ENCODE measurements around the gene GABBR1.

GABBR1 gene

DNA sequence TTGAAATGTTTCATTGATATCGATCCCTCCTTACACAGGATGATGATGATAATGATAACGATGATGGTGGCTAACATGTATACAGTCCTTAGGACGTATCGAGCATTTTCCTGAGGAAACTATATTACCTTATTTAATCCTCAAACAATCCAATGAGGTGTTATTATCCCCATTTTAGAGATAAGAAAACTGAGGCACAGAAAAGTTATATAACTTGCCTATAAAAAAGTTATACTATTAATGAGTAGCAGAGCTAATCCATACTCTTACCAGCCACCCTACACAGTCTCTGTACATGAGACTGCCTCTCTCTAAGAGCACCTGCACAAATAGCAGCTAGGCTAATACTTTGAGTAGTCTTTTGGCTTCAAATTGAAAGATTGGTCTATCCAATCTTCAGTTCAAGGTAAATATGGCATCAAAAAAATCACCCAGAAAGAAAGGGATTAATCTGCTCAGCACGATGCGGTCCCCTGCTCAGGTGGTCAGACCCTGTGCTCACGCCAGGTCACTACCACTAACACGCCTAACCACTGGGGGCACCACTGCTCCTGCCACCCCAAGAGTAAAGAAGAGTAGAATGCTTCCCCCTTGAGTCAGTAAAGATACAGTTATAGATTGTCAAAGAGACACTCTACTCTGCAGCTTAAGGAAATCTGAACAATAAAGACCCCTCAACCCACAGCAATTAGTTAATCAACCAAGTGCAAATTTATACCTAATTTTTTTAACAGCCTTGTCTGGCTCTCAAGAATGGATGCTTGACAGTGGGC is 15.0 kb downstream of the GABBR1 start:
- no peak for ATAC-seq

DNA sequence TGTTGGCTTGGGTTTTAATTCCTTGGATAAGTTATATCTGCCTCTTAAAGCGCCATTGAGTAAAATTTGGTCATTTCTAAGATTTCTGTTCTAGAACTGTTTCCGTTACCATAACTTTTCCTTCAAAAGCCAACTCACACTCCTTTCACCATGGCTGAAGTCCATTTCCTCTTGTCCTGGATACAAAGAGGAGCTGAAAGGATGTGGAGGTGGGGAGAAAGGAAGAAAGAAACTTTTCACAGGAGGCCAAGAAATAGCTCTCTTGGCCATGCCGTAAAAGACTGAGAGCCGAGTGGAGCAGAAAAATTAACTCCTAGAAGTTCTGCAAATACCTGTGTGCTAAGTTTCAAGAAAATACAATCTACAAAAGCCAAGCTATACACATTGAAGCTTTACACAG is 21.6 kb downstream of the GABBR1 start:
- ATAC-seq, result no peak

DNA sequence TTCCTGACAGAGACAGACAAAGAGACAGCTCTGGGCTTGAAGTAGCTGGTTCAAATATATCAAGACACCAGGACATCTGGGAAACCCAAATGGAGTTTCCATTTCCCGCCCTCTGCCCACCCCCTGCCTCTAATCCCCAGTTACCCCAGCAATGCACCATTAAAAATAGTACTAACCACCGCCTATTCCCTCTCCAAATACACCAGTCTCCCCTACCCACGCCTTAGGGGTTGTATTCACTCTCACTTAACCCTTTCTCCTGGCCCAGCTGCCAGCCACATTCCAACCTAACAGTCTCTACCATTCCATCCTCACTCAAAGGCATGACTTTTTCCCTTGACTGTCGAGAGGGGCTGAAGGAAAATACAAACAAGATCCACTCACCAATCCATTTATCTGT is 22.4 kb downstream of the GABBR1 start:
- no peak for ATAC-seq

DNA sequence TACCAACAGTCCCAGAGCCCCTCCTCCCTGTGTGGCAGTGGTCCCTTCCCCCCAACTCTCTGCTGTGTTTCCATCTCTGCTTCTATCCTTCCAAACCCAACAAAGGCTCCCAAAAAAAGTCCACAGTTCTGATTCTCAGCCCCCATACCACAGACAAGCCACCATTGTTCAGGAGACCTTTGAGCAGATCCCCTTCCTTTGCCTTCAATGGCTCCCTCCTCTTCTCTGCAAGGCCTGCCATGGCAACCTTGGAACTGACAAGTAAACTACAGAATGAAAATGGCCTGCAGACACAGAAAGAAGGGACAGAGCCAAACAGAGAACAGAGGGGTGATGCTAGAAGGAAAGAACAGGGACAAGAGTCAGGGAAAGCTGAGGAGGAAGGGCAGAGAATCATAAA is 24.9 kb downstream of the GABBR1 start:
- no peak for ATAC-seq

DNA sequence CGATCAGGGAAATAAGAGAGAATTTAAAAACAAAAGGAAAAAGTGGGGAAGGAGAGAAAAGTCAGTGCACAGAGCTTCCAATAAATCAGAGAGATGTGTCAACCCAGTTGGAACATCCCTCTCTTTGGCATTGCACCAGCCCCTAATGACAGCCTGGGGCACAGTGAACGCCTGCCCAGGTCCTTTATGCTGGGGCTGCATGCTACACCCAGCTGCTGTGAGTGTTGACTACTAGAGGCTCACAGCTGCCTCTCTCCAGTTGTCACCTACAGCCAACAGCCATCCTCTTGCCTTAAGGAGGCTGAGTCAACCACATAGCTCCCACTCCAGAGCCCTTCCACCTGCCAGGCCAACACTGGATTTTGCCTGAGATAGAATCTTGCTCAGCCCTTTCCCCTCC is 29.1 kb downstream of the GABBR1 start:
- no peak for ATAC-seq

DNA sequence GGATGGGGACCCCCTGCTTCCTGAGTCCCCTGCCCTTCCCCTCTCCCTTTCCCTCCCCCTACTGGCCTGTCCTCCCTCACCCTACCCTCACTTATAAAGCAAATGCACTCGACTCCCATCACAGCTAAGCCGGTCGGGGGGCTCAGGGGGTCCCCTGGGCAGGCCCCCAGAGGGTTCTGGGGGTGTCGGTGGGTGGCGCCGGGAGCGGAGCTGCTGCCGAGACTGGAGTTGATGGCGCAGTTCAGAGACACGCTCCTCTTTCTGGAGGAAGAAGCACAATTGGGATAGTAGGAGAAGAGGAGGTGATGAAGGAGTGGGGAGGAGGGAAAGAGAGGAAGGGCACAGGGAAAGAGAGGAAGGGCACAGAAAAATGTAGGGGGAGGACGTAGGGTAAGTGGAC is 29.5 kb downstream of the GABBR1 start:
- ATAC-seq, result no peak

DNA sequence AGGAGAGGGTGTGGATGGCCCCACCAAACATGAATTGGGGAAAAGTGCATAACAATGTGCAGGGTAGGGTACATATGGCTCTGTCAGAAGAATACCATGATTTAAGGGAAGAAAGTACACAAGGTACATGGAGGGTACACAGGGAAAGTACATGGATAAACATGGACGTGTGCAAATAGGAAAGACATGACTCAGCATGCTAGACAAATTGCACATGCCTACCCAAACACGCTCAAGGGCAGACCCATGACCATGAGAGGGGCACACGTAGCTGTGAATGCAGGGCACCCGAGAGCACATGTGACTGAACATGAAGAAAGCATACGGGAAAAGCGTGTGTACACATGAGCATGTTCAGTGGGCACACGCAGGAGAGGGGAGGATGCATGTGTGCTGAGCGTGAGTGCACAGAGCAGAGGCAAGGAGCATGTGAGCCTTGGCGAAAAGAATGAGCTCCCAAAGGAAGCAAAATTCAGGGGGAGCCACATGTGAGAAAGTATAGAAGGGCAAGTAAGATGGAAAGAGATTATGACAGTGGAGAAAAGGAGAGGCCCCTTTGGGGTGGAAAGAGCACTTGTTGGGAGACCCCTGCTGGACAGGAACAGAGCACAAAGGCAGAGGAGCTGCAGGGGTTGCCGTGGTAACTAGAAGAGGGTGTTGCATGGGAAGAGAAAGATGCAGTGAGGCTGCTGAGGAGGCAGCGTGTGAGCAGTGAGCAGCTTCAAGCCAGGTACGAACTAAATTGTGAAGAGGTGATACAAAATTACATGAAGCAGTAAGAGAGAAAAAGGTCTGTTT is 30.2 kb downstream of the GABBR1 start:
- ATAC-seq, result no peak

DNA sequence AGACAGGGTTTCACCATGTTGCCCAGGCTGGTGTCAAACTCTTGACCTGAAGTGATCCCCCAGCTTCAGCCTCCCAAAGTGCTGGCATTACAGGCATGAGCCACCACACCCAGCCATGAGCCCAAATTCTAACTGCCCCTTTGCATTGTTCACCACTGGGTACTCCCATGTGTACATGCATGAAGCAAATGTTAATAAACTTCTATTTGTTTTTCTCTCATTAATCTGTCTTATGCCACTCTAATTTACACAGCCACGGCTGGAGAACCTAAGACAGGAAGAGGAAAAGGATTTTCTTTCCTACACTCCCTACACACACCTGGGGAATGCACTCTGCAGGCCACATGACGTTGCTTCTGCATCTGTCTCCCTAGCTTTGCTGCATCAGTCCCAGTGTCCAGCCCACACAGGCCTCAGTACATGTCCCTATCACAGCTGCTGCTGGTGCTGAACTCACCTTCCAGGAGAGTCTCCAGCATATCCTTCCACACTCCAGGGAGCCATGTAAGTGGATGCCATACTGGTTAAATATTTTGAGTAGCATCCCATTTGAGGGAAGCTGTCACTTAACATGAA is 34.7 kb downstream of the GABBR1 start:
- ATAC-seq, result no peak

DNA sequence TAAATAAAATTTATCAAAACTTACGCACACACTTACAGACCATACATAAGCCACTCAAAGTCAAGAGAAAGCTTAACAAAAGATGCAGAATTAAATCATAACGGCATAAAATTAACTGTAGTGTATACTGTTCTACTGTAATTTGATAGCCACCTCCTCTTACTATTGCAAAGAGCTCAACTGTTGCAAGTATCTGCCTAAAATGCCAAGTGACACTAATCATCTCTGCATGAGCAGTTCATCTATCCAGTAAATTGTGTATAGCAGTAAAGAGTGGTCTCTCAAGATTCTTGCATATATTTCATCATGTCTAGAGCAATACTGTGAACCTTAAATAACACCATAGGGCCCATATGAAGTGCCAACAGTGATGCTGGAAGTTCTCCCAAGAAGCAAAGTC is 35.8 kb downstream of the GABBR1 start:
- no peak for ATAC-seq

DNA sequence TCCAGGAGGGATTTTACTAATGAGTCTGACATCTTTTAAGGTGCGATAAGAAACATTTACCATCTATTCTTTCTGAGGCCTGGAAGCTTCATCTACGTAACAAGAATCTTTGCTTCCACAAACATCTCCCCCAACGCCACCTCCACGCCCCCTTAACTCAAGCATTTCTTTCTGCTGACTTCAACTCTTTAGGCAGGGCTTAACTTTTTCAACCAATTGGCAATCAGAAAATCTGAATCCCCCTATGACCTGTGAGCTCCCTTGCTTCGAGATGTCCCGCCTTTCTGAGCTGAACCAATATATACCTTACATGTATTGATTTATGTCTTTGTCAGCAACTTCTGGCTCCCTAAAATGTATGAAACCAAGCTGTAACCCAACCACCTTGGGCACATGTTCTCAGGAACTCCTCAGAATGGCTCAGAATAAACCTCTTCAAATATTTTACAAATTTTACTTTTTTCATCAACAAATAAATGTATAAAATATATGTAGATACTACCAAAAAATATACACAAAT is 36.5 kb downstream of the GABBR1 start:
- ATAC-seq, result no peak

DNA sequence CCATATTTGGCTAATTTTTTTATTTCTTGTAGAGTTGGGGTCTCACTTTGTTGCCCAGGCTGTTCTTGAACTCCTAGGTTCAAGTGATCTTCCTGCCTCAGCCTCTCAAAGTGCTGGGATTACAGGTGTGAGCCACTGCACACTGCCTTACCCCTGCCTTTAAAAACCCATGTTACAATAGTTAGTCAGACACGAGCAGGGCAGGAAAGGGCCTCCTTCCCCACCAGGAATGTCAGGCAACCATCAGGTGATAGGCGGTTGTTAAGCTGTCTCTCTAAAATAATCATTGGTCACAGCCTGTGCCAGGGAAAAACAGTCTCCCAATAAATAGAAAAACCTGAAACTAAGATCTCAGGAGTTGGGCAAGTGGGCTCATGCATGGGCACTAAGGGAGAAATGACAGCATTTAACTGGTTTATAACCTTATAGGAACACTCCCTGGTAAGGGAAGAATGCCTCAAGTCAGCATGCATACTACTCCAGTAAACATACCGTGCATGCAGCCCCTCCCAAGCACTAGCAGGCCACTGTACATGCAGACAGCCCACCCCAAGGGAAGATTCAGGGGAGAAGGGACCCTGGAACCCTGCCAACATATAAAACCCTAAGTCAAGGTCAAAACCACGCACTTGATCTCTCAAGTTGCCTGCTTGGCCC is 39.7 kb downstream of the GABBR1 start:
- ATAC-seq, result no peak

DNA sequence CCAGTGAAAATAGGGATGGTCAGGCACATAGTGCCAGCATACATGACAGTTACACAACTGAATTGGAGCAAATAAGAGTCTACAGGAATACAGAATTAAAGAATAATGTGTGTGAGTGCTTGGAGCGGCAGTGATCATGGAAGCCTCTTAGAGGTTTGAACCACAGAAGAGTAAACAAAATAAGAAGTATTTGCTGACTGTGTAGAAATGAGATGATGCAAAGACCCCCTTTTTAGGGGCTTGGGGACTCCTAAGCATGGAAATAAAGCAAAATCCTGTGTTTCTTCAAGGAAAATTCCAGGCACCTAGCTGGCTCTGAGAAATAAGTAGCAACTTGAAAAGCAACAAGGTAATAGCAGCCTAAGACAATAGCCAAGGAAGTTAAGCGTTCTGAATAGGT is 41.3 kb downstream of the GABBR1 start:
- no peak for ATAC-seq

DNA sequence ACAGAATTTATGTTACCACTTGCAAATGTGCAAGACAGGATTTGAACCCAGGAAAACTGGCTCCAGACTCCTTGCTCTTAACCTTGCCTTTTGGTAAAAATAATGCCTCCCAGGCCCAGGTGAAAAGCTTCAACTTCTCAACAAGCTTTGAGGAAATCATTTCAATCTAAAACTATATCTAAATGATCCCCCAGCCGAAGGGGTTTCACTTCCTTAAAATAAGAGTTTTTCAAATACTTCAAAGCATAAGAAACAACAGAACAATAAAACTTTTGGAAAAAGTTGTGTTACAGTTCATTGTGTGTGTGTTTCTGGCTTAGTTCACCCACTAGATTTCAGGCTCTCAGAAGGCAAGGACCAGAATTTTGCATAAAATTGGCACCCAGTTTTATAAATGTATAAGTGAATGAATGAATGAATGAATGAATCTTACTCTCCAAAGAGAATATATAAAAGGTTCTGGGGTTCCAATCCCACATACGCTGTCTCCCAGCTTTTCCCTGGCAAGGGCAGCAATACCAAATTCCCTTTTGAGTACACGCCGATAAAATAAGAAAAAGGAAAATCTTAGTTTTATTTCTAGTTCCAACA is 42.7 kb downstream of the GABBR1 start:
- no peak for ATAC-seq

DNA sequence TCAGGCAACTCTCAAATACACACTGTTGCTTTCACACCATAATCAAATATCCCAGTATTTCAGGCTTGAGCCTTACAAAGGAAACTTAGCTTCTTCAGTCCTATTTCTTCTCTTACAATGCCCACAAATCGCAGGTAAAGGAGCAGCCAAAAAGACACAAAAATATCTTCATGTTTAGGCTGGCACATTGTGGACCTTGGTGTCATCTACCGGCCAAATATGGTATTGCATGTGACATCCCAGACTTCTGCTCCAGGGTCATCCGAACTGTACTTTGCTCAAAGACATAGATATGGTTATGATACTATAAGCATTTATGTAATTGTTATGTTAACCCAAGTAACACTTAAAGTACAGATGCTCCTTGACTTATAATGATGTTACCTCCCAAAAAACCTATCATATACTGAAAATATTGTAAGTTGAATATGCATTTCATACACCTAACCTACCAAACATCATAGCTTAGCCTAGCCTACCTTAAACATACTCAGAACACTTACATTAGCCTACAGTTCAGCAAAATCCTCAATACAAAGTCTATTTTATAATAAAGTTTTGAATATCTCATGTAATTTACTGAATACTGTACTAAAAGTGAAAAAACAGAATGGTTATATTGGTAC is 43.4 kb downstream of the GABBR1 start:
- ATAC-seq, result no peak

DNA sequence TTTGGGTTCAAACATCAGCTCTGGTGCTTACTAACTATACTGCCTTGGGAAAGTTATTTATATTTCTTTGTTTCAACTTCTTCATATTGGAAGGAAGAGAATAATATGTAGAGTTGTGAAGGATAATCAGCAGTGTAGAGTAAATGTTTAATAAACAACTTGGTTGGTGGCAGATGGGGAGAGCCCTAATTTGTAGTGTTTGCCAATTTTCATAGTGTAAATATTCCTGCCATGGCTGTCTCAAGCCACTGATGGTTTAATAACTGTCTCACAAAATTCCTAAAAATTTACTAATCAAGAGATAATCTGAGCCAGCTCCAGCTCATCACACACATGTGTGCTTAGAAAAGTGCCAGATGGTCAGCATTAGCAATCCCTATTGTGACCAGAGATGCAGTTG is 48.2 kb downstream of the GABBR1 start, which contains the start of gene OR2H2:
Gene OR2H2, plus strand, starts transcription at position 301 of the 400 bp plus-strand sequence. CDS start 2,824 bp downstream, outside the sequence.
- ATAC-seq, result no peak

DNA sequence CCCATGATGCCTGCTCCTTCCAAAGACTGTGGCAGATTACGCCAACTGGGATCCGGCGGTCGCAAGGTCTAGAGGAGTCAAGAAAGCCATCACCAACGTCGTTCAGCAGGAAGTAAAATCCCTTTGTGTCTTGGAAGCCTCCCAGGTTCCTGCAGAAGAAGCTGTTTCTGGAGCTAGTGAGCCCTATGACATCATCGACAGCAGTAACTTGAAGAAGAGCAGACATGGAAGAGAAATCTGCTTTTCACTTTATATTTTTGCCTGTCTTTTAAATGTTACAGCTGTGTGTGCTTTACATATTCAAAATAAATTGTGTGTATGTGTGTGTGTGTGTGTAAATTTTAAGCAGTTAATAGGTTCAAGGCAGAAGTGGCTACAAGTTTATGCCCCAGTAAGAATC is 55.4 kb downstream of the GABBR1 start:
- ATAC-seq, result no peak

DNA sequence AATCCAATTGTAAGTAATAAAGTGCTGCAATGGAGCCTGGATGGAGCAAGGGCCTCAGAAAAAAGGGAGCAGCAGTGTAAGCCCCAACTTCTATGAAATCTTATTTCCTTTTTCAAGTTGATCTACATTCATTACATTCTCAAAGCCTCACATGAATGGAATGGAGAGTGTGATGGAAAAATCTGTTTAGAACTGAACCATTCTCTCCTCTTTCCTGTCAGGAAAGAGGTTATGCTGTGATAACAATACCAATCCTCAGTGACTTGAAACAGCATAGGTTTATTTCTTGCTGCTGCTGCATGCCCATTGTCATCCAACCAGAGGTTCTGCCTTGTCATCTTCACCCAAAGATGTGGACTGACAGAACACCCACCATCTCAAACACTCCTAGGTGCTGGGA is 56.9 kb downstream of the GABBR1 start:
- no peak for ATAC-seq

DNA sequence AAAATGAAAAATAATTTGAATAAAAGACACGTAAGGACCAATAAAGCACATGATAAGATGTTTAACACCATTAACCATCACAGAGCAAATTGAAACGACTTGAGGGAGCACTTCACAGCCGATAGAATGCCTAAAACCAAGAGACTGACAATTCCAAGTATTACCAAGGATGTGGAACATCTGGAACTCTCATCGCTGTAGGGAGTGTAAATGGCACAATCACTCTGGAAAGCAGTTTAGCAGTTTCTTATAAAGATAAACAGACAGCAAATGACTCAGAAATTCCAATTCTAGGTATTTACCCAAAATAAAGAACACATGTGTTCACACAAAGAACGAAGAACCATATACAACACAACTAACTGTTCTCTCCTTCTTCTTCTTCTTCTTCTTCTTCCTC is 65.0 kb downstream of the GABBR1 start:
- ATAC-seq, result no peak

DNA sequence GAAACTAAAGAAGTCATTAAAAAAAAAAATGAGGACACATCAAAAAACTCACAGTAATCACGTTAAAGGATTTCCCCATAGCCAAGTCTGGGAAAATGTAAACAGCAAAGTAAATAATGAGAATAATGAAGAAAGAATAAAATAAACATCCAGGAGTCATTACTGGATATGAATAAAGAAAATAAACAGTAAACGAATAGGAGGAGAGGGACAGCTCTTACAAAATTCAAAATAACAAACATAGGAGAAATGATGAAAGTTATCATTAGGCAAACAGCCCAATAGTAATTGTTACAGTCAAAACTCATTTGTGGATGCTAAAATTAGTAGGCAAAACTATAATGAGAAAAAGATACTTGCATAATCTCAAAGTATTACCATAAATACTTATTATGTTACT is 65.4 kb downstream of the GABBR1 start:
- ATAC-seq, result no peak

DNA sequence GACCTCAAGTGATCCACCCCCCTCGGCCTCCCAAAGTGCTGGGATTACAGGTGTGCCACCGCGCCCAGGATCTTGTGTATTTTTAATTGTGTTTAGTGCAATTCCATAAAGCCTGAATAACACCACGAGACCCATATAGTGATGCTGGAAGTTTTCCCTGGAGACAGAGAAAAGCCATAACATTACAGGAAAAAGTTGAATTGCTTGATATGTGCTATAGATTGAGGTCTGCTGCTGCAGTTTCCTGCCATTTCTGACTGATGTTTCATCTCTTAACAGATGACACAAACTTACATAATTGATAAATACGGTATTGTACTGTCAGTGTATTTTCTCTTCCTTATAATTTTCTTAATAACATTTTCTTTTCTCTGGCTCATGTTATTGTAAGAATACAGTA is 66.1 kb downstream of the GABBR1 start:
- ATAC-seq, result no peak

DNA sequence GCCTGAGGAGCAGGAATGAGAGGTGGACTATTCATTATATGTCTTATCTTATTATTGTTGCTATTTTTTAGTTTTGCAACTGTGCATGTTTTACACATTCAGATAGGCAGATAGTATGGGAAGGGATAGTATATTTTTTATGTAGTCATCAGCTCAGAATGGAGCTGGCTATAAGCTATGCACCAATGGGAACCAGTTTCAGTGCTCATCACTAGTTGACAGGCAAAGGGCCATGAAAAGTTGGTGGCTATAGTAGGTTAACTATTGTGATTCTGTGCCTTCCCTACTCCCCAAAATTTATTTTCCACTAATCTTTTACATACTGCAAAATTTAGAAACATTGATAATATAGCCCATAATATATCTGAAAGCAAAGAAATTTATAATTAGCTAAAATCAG is 68.1 kb downstream of the GABBR1 start:
- ATAC-seq, result no peak

DNA sequence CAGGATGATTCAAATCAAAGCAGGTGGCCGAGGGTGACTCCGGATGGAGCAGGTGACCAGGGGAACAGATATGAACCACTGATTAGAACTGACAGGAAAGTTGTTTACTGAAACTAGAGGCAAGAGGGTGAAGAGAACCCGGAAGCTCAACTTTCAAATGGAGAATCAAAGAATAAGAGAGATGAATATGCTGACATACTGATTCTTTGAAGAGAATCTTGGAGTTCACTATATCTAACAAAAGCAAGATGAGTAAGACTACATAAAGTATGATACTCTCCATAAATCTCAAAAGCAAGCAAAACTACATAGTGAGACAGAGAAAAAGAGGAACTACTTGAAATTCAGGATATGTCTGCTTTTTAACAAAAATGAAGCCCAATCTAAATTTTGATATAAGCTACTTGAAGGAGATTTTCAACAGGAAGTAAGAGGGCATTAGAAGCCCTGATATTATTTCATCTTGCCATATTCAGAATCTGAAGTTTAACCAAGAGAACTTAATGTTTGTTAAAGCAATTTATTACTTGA is 69.5 kb downstream of the GABBR1 start:
- ATAC-seq, result no peak

All from activated CD4-positive, CD25-positive, alpha-beta regulatory T cell treated with anti-CD3 and anti-CD28 coated beads, Interleukin-2, amount 50 U/mL, for 24 hours (primary cell).